SK-N-SH (cell line): ENCODE measurements around the gene CALD1.

Experiments used
- EP300 ChIP-seq, 2 experiments: IDR thresholded peaks; 2 replicates each; pipeline versions ENCODE4 v1.4.0 to v1.6.1; 2012; ENCODE audit warnings: borderline replicate concordance in 1 of 2, low read depth in 1 of 2, low read length in 1 of 2
- FOXM1 ChIP-seq: IDR thresholded peaks from 2 replicates; pipeline ENCODE4 v1.4.0; 2012; ENCODE audit warnings: low read depth, mild to moderate bottlenecking
- GABPA ChIP-seq: IDR thresholded peaks from 2 replicates; pipeline ENCODE4 v1.4.0; 2012; ENCODE audit warnings: low read depth, mild to moderate bottlenecking
- MXI1 ChIP-seq: IDR thresholded peaks from 2 replicates; pipeline ENCODE4 v1.6.1; 2012; ENCODE audit warnings: mild to moderate bottlenecking, low read depth, low read length, improper control_type of control experiment
- NFIC ChIP-seq: IDR thresholded peaks from 2 replicates; pipeline ENCODE4 v1.4.0; 2012; ENCODE audit warnings: borderline replicate concordance
- NRF1 ChIP-seq: IDR thresholded peaks from 2 replicates; pipeline ENCODE4 v1.6.1; 2012; ENCODE audit warnings: low read depth, mild to moderate bottlenecking, low read length
- POLR2AphosphoS5 ChIP-seq: IDR thresholded peaks from 2 replicates; pipeline ENCODE4 v1.6.1; 2012; ENCODE audit warnings: low read depth, low read length
- RFX5 ChIP-seq: IDR thresholded peaks from 2 replicates; pipeline ENCODE4 v1.6.1; 2012; ENCODE audit warnings: mild to moderate bottlenecking, improper control_type of control experiment, low read length
- SMC3 ChIP-seq: IDR thresholded peaks from 2 replicates; pipeline ENCODE4 v1.6.1; 2012; ENCODE audit warnings: low read depth, low read length, improper control_type of control experiment
- YY1 ChIP-seq: IDR thresholded peaks from 2 replicates; pipeline ENCODE4 v1.4.0; 2012; ENCODE audit warnings: low read depth, mild to moderate bottlenecking
- TF ChIP-seq, protein P1 (sequence below): fragments of 200-600 bp; sonication (generic); IDR thresholded peaks from 2 replicates; pipeline ENCODE4 v1.6.1; 2017; ENCODE audit warnings: antibody characterized with exemption, mild to moderate bottlenecking, moderate library complexity
- TF ChIP-seq, protein P2 (sequence below): IDR thresholded peaks from 2 replicates; pipeline ENCODE4 v1.4.0; 2012; ENCODE audit warnings: low read depth

GRCh38 chr7:134750083-134751062, 29.1 kb upstream of the CALD1 start:
- TF ChIP-seq NRF1 (no peak), POLR2AphosphoS5 (no peak), FOXM1 (no peak), SMC3 (peak; percentile 47), EP300 (IDR thresholded peaks at IDR 0.05; ENCODE audit: borderline replicate concordance in 1 of 2, low read depth in 1 of 2, low read length in 1 of 2) (no peak), GABPA (no peak), RFX5 (no peak), YY1 (no peak), MXI1 (no peak), NFIC (no peak)
- TF ChIP-seq, protein P1, sequence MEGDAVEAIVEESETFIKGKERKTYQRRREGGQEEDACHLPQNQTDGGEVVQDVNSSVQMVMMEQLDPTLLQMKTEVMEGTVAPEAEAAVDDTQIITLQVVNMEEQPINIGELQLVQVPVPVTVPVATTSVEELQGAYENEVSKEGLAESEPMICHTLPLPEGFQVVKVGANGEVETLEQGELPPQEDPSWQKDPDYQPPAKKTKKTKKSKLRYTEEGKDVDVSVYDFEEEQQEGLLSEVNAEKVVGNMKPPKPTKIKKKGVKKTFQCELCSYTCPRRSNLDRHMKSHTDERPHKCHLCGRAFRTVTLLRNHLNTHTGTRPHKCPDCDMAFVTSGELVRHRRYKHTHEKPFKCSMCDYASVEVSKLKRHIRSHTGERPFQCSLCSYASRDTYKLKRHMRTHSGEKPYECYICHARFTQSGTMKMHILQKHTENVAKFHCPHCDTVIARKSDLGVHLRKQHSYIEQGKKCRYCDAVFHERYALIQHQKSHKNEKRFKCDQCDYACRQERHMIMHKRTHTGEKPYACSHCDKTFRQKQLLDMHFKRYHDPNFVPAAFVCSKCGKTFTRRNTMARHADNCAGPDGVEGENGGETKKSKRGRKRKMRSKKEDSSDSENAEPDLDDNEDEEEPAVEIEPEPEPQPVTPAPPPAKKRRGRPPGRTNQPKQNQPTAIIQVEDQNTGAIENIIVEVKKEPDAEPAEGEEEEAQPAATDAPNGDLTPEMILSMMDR: peak; percentile 86
- TF ChIP-seq, protein P2, sequence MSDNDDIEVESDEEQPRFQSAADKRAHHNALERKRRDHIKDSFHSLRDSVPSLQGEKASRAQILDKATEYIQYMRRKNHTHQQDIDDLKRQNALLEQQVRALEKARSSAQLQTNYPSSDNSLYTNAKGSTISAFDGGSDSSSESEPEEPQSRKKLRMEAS: no peak
